Measurements from ENCODE around the gene AGAP1. TPM values are rescaled to one million over a fixed set of nuclear protein-coding genes. Genes with fewer than 3 reads are reported as not detected.

The AGAP1 gene
- total RNA-seq, 1 donor from 2014 or later = 21.1 TPM

GRCh38 chr2:235550378-235550760 lies 56.5 kb downstream of the AGAP1 start:
- H3K27ac ChIP-seq = no peak overlapping the region

GRCh38 chr2:235550946-235551345 lies 57.1 kb downstream of the AGAP1 start:
- no peaks in the 10 kb centered on the region for H3K27me3 ChIP-seq
- intact Hi-C loops (cut with DNase I) = no loop called here
- no peaks in the 10 kb centered on the region for H3K9me3 ChIP-seq
- peaks cover 55% of the 10 kb centered on the region for H3K4me1 ChIP-seq
- H3K36me3 ChIP-seq = no peaks in the 10 kb centered on the region
- no peak for TF ChIP-seq CTCF (IDR thresholded peaks at IDR 0.05)
- TF ChIP-seq POLR2A (IDR thresholded peaks at IDR 0.05) = no peak
- no peak for TF ChIP-seq POLR2AphosphoS5 (IDR thresholded peaks at IDR 0.05; ENCODE audit: insufficient read depth in 1 of 2, low read depth in 1 of 2)
- no peak for DNase-seq (ENCODE audit: extremely low spot score in 2 of 2)
- no peak overlapping the region for H3K4me3 ChIP-seq
- H3K27ac ChIP-seq = no peak overlapping the region

More at GRCh38 chr2:235550378-235550760, 56.5 kb downstream of the AGAP1 start:
- Histone ChIP-seq H3K4me3 (no peak overlapping the region), H3K27me3 (no peaks in the 10 kb centered on the region), H3K4me1 (peaks cover 56% of the 10 kb centered on the region), H3K9me3 (no peaks in the 10 kb centered on the region), H3K36me3 (no peaks in the 10 kb centered on the region)
- no peak for DNase-seq (ENCODE audit: extremely low spot score in 2 of 2)
- intact Hi-C loops (cut with DNase I) = no loop called here
- TF ChIP-seq POLR2AphosphoS5 (IDR thresholded peaks at IDR 0.05; ENCODE audit: insufficient read depth in 1 of 2, low read depth in 1 of 2) (no peak), CTCF (IDR thresholded peaks at IDR 0.05) (no peak), POLR2A (IDR thresholded peaks at IDR 0.05) (no peak)

- no peak for DNase-seq (ENCODE audit: extremely low spot score in 2 of 2)
- H3K27ac ChIP-seq = no peak overlapping the region
- H3K36me3 ChIP-seq = no peaks in the 10 kb centered on the region
- H3K4me1 ChIP-seq = peaks cover 53% of the 10 kb centered on the region
- TF ChIP-seq CTCF (IDR thresholded peaks at IDR 0.05) (no peak), POLR2A (IDR thresholded peaks at IDR 0.05) (no peak), POLR2AphosphoS5 (IDR thresholded peaks at IDR 0.05; ENCODE audit: insufficient read depth in 1 of 2, low read depth in 1 of 2) (no peak)
- intact Hi-C loops (cut with DNase I) = no loop called here
- H3K9me3 ChIP-seq = no peaks in the 10 kb centered on the region
- no peak overlapping the region for H3K4me3 ChIP-seq
- H3K27me3 ChIP-seq = no peaks in the 10 kb centered on the region
These were observed 58.1 kb downstream of the AGAP1 start for GRCh38 chr2:235551965-235552364.

GRCh38 chr2:235552671-235553070 lies 58.8 kb downstream of the AGAP1 start:
- H3K27ac ChIP-seq = no peak overlapping the region
- intact Hi-C loops (cut with DNase I) = no loop called here
- no peak overlapping the region for H3K4me3 ChIP-seq
- no peaks in the 10 kb centered on the region for H3K27me3 ChIP-seq
- H3K9me3 ChIP-seq = no peaks in the 10 kb centered on the region
- no peaks in the 10 kb centered on the region for H3K36me3 ChIP-seq
- peaks cover 53% of the 10 kb centered on the region for H3K4me1 ChIP-seq
- TF ChIP-seq CTCF (IDR thresholded peaks at IDR 0.05) (no peak), POLR2AphosphoS5 (IDR thresholded peaks at IDR 0.05; ENCODE audit: insufficient read depth in 1 of 2, low read depth in 1 of 2) (no peak), POLR2A (IDR thresholded peaks at IDR 0.05) (no peak)
- DNase-seq (ENCODE audit: extremely low spot score in 2 of 2) = no peak

GRCh38 chr2:235553291-235553690 lies 59.4 kb downstream of the AGAP1 start:
- no peak for DNase-seq (ENCODE audit: extremely low spot score in 2 of 2)
- Histone ChIP-seq H3K4me1 (peaks cover 53% of the 10 kb centered on the region), H3K4me3 (no peak overlapping the region), H3K27me3 (no peaks in the 10 kb centered on the region), H3K27ac (no peak overlapping the region), H3K36me3 (no peaks in the 10 kb centered on the region), H3K9me3 (no peaks in the 10 kb centered on the region)
- TF ChIP-seq POLR2AphosphoS5 (IDR thresholded peaks at IDR 0.05; ENCODE audit: insufficient read depth in 1 of 2, low read depth in 1 of 2) = no peak
- TF ChIP-seq CTCF (IDR thresholded peaks at IDR 0.05) = no peak
- no peak for TF ChIP-seq POLR2A (IDR thresholded peaks at IDR 0.05)
- intact Hi-C loops (cut with DNase I) = no loop called here

All from vagina (tissue), 2 donors.